GM12878 (cell line): ENCODE results near the gene PRIM1. TPM values are rescaled to one million over a fixed set of nuclear protein-coding genes. Genes with fewer than 3 reads are reported as not detected.
A peak's percentile ranks its signal among the peaks of the same experiment; 100 is the strongest.

Experiments used
- ATF2 ChIP-seq: IDR thresholded peaks from 2 replicates; pipeline ENCODE4 v1.6.1; 2012; ENCODE audit warnings: low read length, inconsistent platforms
- CEBPZ ChIP-seq: fragments of 150-350 bp; IDR thresholded peaks from 2 replicates; pipeline ENCODE4 v1.6.1; 2016; ENCODE audit warnings: low read depth, low read length
- GATAD2B ChIP-seq: fragments of 450-650 bp; conservative IDR thresholded peaks from 2 replicates; pipeline ENCODE4 v1.6.1; 2017; ENCODE audit warnings: low read depth, mild to moderate bottlenecking, moderate library complexity
- JUNB ChIP-seq: IDR thresholded peaks from 2 replicates; pipeline ENCODE4 v1.6.1; 2016; ENCODE audit warnings: antibody characterized with exemption, mild to moderate bottlenecking
- JUND ChIP-seq: IDR thresholded peaks from 2 replicates; pipeline ENCODE4 v1.6.1; 2012; ENCODE audit warnings: low read depth, mild to moderate bottlenecking, low read length, improper control_type of control experiment, moderate library complexity
- MYC ChIP-seq: IDR thresholded peaks from 2 replicates; pipeline ENCODE4 v1.6.1; 2011; ENCODE audit warnings: mild to moderate bottlenecking, low read length, moderate library complexity, inconsistent platforms; ENCODE audit not compliant: insufficient read depth, insufficient replicate concordance, insufficient read length, severe bottlenecking
- RFX5 ChIP-seq: IDR thresholded peaks from 2 replicates; pipeline ENCODE4 v1.6.1; 2011; ENCODE audit warnings: low read depth, low read length, improper control_type of control experiment
- SIX5 ChIP-seq: IDR thresholded peaks from 2 replicates; pipeline ENCODE4 v1.6.1; 2011; ENCODE audit warnings: mild to moderate bottlenecking, low read depth, low read length, moderate library complexity; ENCODE audit not compliant: severe bottlenecking
- SMARCA5 ChIP-seq: fragments of 450-650 bp; IDR thresholded peaks from 2 replicates; pipeline ENCODE4 v1.6.1; 2017; ENCODE audit warnings: mild to moderate bottlenecking
- TBL1XR1 ChIP-seq: IDR thresholded peaks from 2 replicates; pipeline ENCODE4 v1.6.1; 2012; ENCODE audit warnings: low read depth, low read length, improper control_type of control experiment
- ZBTB11 ChIP-seq: fragments of 450-650 bp; formaldehyde crosslinking; IDR thresholded peaks from 2 replicates; pipeline ENCODE4 v1.5.0; 2022; ENCODE audit warnings: mild to moderate bottlenecking, missing genetic modification characterization
- polyA plus RNA-seq, 11 experiments: library from polyadenylated mRNA; depleted of rRNA in 4 of 11; unstranded in 6 of 11; stranded (reverse) in 5 of 11; fragments of >200 nt; fragmentation: Nextera tagmentation in 4 of 11; fragmentation: Illumina TruSeq in 1 of 11; extraction: Ambion mirVana in 4 of 11; extraction: Trizol in 1 of 11; gene quantifications; 1 replicate in 1 of 11; 2 replicates in 10 of 11; pipeline versions ENCODE4 v1.2.1 to v1.2.3, GENCODE V29; 2011 to 2016; ENCODE audit warnings: inconsistent platforms in 2 of 11, missing spikeins in 2 of 11, low read depth in 1 of 11
- total RNA-seq, 4 experiments: library from RNA; depleted of rRNA in 3 of 4; stranded (reverse); fragments of >200 nt in 3 of 4; fragmentation: Illumina TruSeq in 1 of 4; extraction: Trizol in 1 of 4; gene quantifications; 2 replicates each; pipeline versions ENCODE4 v1.2.1 to v1.2.3, GENCODE V29; 2013 to 2021
- TF ChIP-seq, protein P1 (sequence below): fragments of 450-650 bp; IDR thresholded peaks from 2 replicates; pipeline ENCODE4 v1.6.1; 2017; ENCODE audit warnings: mild to moderate bottlenecking, low read depth, inconsistent platforms; ENCODE audit not compliant: poor library complexity, severe bottlenecking

PRIM1 gene
- total and polyA plus RNA-seq, 10 of the 15 experiments (the other 5 are each of a cell fraction or from before 2014, with no cell fraction given): 27.1 to 70.6 (median 55.7) TPM

GRCh38 chr12:56688129-56688845 is 63.8 kb downstream of the PRIM1 start, which contains the start of gene PTGES3 (continued):
- TF ChIP-seq, protein P1, sequence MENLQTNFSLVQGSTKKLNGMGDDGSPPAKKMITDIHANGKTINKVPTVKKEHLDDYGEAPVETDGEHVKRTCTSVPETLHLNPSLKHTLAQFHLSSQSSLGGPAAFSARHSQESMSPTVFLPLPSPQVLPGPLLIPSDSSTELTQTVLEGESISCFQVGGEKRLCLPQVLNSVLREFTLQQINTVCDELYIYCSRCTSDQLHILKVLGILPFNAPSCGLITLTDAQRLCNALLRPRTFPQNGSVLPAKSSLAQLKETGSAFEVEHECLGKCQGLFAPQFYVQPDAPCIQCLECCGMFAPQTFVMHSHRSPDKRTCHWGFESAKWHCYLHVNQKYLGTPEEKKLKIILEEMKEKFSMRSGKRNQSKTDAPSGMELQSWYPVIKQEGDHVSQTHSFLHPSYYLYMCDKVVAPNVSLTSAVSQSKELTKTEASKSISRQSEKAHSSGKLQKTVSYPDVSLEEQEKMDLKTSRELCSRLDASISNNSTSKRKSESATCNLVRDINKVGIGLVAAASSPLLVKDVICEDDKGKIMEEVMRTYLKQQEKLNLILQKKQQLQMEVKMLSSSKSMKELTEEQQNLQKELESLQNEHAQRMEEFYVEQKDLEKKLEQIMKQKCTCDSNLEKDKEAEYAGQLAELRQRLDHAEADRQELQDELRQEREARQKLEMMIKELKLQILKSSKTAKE: peak; percentile 65
- TF ChIP-seq ZBTB11 (CRISPR knock-in tag) (no peak), ATF2 (no peak), CEBPZ (no peak), SMARCA5 (no peak), MYC (no peak), JUND (no peak), TBL1XR1 (no peak; the same call in 1 of the 2 replicates), GATAD2B (peak; percentile 46; the same call in 1 of the 2 replicates), RFX5 (0 out of 2 replicates have a peak, but pooled peaks have one; percentile 37), SIX5 (peak; percentile 27), JUNB (no peak)
